ENCODE results near the gene HPD. TPM values are rescaled to one million over a fixed set of nuclear protein-coding genes. Genes with fewer than 3 reads are reported as not detected.
A peak's percentile ranks its signal among the peaks of the same experiment; 100 is the strongest.
"Not testable (repeated sequence)": the region's sequence is repeated elsewhere in the genome, so short reads cannot be mapped to it uniquely, and the experiment has no call there.

HPD gene
- total RNA-seq, 4 donors from 2014 or later = 2.0 to 5.0 (median 2.0) TPM; not detected in 1

- Histone ChIP-seq H3K4me3 (no peak overlapping the region), H3K9me3 (no peaks in the 10 kb centered on the region), H3K27me3 (no peaks in the 10 kb centered on the region), H3K4me1 (peaks cover 28 to 33% of the 10 kb centered on the region in 2 donors), H3K36me3 (no peaks in the 10 kb centered on the region), H3K27ac (peak overlapping the region in 2 of 4 donors; percentile 86 to 94)
- intact Hi-C loops (cut with DNase I; ENCODE audit: low total_unique reads) (loop anchor here (2.0 kb wide), 1 partner anchor 31 kb away; the partner anchor contains the start of gene PSMD9), in situ Hi-C loops (cut with MboI; ENCODE audit: low sequenced_read_pairs in 4 of 4) (no loop called here)
- TF ChIP-seq POLR2A (IDR thresholded peaks at IDR 0.05) = no peak
- TF ChIP-seq, protein P1, sequence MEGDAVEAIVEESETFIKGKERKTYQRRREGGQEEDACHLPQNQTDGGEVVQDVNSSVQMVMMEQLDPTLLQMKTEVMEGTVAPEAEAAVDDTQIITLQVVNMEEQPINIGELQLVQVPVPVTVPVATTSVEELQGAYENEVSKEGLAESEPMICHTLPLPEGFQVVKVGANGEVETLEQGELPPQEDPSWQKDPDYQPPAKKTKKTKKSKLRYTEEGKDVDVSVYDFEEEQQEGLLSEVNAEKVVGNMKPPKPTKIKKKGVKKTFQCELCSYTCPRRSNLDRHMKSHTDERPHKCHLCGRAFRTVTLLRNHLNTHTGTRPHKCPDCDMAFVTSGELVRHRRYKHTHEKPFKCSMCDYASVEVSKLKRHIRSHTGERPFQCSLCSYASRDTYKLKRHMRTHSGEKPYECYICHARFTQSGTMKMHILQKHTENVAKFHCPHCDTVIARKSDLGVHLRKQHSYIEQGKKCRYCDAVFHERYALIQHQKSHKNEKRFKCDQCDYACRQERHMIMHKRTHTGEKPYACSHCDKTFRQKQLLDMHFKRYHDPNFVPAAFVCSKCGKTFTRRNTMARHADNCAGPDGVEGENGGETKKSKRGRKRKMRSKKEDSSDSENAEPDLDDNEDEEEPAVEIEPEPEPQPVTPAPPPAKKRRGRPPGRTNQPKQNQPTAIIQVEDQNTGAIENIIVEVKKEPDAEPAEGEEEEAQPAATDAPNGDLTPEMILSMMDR (IDR thresholded peaks at IDR 0.05 in 4 of 5, conservative IDR thresholded peaks at IDR 0.05 in 1 of 5) = no peak
- ATAC-seq (no peak), DNase-seq (no peak)
Measured at GRCh38 chr12:121857322-121858246, 1.1 kb downstream of the HPD start.

DNA sequence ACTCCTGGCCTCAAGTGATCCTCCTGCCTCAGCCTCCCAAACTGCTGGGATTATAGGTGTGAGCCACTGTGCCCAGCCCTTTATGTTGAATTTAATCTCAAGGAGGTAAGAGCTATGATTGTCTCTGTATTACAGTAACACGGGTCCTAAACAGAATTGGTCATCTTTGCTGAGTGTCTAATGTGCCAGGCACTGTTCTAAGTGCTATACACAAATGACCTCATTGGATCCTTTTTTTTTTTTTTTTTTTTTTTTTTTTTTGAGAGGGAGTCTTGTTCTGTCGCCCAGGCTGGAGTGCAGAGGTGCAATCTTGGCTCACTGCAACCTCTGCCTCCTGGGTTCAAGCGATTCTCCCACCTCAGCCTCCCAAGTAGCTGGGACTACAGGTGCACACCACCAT, 6.3 kb downstream of the HPD start:
- H3K4me3 ChIP-seq; DNase-seq; H3K9me3 ChIP-seq; ATAC-seq; H3K4me1 ChIP-seq; in situ Hi-C loops (cut with MboI; ENCODE audit: low sequenced_read_pairs in 4 of 4); H3K36me3 ChIP-seq; H3K27ac ChIP-seq; H3K27me3 ChIP-seq; intact Hi-C loops (cut with DNase I; ENCODE audit: low total_unique reads): not testable (repeated sequence)

- DNase-seq (no peak), ATAC-seq (no peak)
- Histone ChIP-seq H3K27ac (no peak overlapping the region), H3K4me1 (no peaks in the 10 kb centered on the region), H3K9me3 (no peaks in the 10 kb centered on the region), H3K36me3 (no peaks in the 10 kb centered on the region), H3K27me3 (no peaks in the 10 kb centered on the region), H3K4me3 (no peak overlapping the region)
- intact Hi-C loops (cut with DNase I; ENCODE audit: low total_unique reads) (no loop called here), in situ Hi-C loops (cut with MboI; ENCODE audit: low sequenced_read_pairs in 4 of 4) (no loop called here)
- TF ChIP-seq, protein P1 (IDR thresholded peaks at IDR 0.05 in 4 of 5, conservative IDR thresholded peaks at IDR 0.05 in 1 of 5) = no peak
- TF ChIP-seq POLR2A (IDR thresholded peaks at IDR 0.05) = no peak
Measured at GRCh38 chr12:121849665-121850064, 9.0 kb downstream of the HPD start.

DNA sequence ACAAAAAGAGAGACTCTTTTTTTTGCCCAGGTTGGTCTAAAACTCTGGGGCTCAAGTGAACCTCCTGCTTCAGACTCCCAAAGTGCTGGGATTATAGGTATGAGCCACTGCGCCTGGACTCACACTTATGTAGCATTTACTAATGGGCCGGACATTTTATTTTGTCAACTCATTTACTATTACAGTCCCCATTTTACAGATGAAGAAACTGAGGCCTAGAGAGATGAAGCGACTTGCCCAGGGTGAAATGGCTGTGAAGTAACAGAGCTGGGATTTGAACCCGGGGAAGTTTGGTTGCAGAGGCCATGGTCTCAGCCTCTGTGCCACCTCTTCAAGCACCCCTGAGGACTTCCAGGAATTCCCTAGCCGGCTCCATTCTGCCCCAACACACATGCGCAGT, 9.4 kb downstream of the HPD start:
- in situ Hi-C loops (cut with MboI; ENCODE audit: low sequenced_read_pairs in 4 of 4) = no loop called here
- H3K27ac ChIP-seq = no peak overlapping the region
- no peaks in the 10 kb centered on the region for H3K4me1 ChIP-seq
- H3K4me3 ChIP-seq = no peak overlapping the region
- no peaks in the 10 kb centered on the region for H3K36me3 ChIP-seq
- H3K27me3 ChIP-seq = no peaks in the 10 kb centered on the region
- no peak for ATAC-seq
- TF ChIP-seq, protein P1 (IDR thresholded peaks at IDR 0.05 in 4 of 5, conservative IDR thresholded peaks at IDR 0.05 in 1 of 5) = no peak
- no peak for TF ChIP-seq POLR2A (IDR thresholded peaks at IDR 0.05)
- intact Hi-C loops (cut with DNase I; ENCODE audit: low total_unique reads) = no loop called here
- H3K9me3 ChIP-seq = no peaks in the 10 kb centered on the region
- no peak for DNase-seq

DNA sequence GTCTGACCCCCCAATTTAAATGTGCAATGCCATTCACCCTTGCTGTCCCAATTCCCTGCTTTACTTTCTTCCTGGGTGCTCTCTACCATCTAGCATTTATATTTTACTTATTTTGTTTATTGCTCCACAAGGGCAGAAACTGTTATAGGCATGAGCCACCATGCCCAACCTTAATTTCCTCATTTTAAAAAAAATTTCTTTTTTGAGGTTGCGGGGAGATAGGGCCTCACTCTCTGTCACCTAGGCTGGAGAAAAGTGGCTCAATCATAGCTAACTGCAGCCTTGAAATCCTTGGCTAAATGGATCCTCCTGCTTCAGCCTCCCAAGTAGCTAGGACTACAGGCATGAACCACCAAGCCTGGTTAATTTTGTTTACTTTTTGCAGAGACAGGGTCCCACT, 13.0 kb downstream of the HPD start:
- Histone ChIP-seq H3K36me3 (no peaks in the 10 kb centered on the region), H3K4me1 (no peaks in the 10 kb centered on the region), H3K27ac (no peak overlapping the region), H3K4me3 (no peak overlapping the region), H3K9me3 (no peaks in the 10 kb centered on the region), H3K27me3 (no peaks in the 10 kb centered on the region)
- TF ChIP-seq, protein P1 (IDR thresholded peaks at IDR 0.05 in 4 of 5, conservative IDR thresholded peaks at IDR 0.05 in 1 of 5) = no peak
- no peak for TF ChIP-seq POLR2A (IDR thresholded peaks at IDR 0.05)
- intact Hi-C loops (cut with DNase I; ENCODE audit: low total_unique reads) (no loop called here), in situ Hi-C loops (cut with MboI; ENCODE audit: low sequenced_read_pairs in 4 of 4) (no loop called here)
- ATAC-seq (no peak), DNase-seq (no peak)
